C1 segment of cervical spinal cord (tissue), 14 donors: ENCODE results near the gene SPDYE2B.
"Not testable (repeated sequence)": the region's sequence is repeated elsewhere in the genome, so short reads cannot be mapped to it uniquely, and the experiment has no call there.

ENCODE experiments used
- DNase-seq, 14 donors: peaks; one replicate each; lab custom pipeline; 2025; lab: John Stamatoyannopoulos, UW

Gene SPDYE2B, protein sequence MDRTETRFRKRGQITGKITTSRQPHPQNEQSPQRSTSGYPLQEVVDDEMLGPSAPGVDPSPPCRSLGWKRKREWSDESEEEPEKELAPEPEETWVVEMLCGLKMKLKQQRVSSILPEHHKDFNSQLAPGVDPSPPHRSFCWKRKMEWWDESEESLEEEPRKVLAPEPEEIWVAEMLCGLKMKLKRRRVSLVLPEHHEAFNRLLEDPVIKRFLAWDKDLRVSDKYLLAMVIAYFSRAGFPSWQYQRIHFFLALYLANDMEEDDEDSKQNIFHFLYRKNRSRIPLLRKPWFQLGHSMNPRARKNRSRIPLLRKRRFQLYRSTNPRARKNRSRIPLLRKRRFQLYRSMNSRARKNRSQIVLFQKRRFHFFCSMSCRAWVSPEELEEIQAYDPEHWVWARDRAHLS

DNA sequence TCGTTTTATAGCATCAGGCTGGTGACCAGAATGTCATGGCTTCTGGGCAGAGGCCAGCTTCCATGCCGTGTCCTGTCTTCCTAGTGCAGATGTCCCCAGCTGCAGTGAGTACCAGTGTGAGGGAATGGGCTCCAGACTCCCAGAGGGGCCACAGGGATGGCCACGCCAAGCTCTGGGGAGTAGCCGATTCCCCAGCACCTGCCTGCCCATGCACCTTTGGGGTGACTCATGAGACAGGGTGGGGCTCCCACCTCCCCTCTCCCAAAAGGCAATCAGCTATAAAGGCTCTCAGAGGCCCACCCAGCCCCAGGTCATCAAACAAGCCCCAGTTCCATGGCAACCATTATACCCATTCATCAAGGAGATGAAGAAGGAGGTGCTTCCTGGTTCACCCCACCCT is at the start of gene SPDYE2B:
TSS of gene SPDYE2B (plus strand) at position 396 of the 400 bp plus-strand sequence. CDS start 2,030 bp downstream, outside the sequence.
- not testable (repeated sequence) for DNase-seq

DNA sequence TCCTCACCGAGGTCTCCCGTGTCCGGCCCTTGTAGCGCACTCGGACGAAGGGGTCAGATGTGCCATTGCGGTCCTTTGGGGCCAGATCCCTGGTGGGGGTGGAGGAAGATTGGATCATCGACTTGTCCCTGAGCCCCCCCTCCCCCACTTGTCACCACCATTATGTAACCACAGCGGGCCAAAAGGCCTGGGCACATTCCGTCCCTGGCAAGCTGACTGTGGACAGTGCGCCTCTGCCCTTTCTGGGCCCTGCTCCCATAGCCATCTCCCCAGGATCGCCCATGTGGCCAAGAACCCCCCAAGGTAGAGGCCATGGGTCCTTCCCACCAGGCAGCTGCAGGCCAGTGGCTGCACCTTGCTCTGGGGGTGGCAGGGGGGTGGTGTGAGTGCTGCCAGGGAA is 47.8 kb upstream of the SPDYE2B start:
- DNase-seq, result not testable (repeated sequence)

DNA sequence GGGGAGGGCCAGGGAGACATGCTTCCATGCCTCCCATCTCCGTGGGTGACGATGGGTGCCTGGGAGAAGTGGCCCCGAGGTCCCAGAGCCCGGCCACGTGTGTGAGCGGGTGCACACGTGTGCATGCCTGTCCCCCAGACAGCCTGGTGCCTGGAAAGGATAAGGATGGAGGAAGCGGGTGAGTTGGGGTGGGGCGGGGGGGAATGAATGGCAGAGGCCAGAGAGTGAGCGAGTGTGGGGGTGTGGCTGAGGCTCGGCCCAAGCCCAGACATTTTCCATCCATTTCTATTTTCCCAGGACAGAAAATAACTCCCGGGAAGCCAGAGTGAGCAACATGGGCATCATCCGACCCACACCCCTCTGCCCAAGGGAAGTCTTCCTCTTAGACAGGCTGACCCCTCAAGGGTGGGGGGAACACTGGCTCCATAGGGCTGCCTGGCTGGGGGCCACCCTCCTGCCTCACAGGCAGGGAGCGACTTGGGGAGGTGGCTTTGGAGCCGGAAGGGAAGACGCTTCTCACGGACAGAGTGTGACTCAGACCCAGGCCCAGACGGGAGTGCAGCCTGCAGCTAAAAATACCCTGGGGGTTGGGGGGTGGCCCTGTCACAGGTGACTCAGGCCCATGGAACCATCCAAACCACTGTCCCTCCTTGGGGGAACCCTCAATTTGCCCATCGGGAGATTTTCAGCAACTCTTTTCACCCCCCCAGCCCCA is 45.5 kb upstream of the SPDYE2B start:
- not testable (repeated sequence) for DNase-seq

DNA sequence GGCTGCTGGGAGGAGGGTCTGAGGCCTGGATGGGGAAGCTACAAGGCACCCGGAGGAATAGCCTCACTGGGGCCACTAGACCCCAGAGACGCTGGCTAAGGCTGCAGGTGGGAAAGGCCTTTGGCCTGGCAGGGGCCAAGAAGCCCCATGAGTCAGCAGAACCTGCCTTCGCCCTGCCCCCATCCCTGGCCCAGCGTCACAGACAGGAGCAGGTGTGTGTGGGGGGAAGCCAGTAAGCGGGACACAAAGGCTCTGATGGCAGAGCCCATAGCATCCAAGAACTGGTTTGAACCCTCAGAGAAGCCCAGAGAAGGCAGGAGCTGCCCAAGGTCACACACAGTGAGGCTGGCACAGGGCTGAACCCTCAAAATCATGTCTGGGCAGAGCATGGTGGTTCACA is 43.3 kb upstream of the SPDYE2B start:
- DNase-seq, result not testable (repeated sequence)

DNA sequence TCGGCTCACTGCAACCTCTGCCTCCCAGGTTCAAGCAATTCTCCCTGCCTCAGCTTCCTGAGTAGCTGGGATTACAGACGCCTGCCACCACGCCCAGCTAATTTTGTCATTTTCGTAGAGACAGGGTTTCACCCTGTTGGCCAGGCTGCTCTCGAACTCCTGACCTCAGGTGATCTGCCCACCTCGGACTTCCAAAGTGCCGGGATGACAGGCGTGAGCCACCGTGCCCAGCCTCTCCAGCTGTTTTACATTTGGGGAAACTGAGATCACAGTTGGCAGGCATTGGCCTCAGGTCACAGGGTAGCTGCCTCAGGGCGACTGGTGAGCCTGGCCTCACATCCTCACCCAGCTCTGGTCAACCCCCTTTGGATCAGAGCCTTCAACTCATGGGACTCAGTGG is 40.4 kb upstream of the SPDYE2B start:
- DNase-seq, result not testable (repeated sequence)

DNA sequence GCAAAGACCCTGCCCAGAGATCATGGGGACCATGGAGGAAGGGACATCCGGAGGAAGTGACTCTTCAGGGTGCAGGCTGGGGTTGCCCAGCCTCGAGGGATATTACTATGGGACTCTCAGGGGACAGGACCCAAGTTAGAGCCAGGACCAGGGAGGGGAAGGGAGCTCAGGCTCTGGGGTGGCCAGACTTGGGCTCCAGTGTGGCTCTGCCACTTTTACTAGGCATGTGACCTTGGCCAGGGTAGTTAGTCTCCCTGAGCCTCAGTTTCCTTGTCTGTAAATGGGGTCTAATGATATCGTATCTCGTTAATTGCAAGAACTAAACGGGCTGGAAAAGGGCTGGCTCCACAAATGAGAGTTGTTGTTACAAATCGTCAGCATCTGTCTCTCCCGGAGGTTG is 39.7 kb upstream of the SPDYE2B start:
- DNase-seq, result not testable (repeated sequence)

DNA sequence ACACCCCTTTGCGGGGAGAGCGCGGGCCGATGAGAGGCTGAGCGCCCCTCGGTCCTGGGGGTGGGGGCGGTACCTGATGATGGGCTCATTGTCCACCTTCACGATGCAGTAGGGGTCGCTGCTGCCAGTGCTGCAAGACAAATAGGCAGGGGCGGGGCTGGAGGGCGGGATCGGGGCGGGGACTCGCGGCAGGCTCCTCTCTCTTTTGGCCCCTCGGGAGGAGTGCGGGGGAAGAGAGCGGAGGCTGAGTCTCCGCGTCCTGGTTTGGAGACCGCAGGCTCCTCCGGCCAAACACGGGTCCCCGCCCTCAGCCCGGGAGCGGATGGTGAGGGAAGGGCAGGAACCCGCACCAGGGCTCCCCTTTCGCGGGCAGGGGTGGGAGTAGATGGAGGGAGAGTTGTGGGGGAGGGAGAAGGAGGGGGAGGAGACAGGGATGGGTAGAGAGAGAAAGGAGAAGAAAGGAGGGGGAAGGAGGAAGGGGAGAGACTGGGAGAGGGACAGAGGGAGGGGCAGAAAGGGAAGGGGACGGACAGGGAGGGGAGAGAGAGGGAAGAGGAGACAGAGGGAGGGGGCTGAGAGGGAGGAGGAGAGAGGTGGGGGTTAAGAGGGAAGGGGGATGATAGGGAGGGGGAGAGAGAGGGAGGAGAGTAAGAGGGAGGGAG is 39.0 kb upstream of the SPDYE2B start:
- not testable (repeated sequence) for DNase-seq

DNA sequence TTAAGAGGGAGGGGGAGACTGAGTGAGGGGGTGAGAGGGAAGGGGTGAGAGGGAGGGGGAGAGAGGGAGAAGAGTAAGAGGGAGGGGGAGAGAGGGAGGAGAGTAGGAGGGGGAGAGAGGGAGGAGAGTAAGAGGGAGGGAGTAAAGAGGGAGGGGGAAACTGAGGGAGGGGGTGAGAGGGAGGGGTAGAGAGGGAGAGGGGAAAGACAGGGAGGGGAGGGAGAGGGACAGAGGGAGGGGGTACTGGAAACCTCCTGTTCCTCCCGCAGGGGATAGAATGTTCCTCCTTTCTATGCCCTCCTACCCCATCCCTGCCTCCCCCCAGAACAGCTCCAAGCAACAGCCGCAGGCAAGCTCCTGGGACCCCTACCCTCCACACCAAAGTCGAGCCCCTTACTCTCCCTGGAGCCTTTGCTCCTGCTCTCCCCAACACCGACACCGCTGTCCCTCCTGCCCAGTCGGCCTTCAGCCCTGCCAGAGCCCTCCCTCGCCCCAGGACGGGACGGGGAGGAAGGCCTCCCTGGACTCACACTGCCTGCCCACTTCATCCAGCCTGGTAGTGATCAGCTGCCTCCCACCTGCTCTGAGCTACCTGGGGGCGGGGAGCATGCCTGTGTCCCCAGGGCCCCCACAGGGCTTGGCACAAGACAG is 38.3 kb upstream of the SPDYE2B start:
- DNase-seq, result not testable (repeated sequence)

DNA sequence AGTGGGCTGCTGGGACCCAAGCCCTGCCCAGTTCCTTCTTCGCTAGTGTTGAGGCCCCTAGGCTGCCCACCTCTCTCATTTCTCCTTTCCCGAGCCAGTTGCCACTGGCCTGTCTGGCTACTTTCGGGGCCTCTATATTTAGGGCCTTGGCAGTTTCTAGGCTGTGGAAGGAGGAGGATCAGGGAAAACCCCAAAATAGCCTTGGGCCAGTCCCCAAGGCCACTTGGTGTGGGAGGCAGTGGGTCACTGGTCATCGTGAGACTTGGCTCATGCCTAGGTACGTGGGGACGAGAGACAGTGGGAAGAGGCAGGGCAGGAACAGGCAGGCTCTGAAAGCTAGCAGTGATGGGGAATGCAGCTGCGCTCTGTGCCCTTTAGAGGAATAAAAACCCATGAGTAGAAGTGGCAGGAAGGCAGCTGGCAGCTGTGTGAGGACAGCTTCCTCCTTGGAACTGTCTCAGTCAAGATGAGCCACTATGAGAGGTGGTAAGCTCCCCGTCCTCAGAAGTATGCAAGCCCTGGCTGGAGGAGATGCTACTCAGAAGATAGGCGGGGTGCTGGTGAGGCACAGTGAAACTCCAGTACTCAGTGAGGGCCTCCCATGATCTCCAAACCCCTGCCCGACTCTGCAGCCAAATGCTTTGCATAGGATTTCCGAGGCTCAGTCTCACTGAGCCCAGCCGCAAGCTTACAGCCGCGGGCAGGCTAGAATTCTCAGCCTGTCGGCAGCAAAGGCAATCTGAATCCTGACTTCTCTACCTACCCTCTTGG is 36.4 kb upstream of the SPDYE2B start:
- DNase-seq, result not testable (repeated sequence)

DNA sequence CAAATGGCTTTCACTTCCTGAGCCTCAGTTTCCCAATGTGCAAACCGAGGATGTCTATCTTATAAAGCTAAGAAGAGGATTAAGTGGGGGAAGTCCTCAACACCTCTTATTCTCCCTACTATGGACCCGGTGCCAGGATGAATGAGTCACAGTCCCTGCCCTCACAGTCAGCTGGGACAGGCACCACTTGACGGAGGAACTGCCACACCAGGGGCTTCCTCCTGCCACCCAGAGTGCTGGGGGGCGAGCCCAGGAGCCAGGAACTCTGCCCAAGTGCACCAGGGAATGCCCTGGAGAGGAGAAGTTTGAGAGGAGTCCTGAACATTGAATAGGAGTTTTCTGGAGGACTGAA is 35.8 kb upstream of the SPDYE2B start:
- not testable (repeated sequence) for DNase-seq

DNA sequence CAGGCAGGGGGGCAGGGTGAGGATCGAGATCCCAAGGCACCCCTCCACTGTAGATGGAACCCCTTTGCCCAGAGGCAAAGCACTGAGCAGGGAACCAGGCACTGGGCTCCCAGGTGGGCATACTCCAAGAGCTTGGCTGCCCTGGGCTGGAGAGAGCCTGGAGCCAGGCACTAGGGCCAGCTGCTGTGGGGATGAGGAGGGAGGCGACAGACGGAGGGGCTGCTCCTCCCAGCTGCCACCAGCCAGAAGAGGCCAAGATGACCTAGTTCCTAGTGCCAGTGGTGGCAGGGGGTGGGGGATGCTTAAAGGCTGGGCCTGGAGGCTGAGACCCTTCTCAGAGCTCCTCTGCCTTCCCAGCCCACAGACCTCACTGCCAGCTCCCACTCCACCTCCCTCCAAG is 35.2 kb upstream of the SPDYE2B start:
- not testable (repeated sequence) for DNase-seq

DNA sequence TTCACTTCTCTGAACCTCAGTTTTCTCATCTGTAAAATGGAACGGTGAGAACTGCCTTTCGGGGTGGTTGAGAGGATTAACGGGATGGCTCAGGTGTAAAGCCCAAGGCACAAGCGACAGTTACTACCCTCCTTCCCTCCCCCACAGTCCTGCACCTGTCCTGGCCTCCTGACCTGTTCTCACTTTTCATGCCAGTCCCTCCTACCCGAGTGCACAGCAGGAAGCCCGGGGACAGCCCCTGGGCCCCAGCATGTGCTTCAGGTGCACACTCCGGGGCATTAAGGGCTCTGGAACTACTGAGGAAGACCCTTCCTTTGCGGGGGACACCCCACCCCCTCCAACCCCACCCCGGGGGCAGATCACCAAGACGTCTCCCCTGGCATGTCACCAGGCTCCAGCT is 34.2 kb upstream of the SPDYE2B start:
- not testable (repeated sequence) for DNase-seq

DNA sequence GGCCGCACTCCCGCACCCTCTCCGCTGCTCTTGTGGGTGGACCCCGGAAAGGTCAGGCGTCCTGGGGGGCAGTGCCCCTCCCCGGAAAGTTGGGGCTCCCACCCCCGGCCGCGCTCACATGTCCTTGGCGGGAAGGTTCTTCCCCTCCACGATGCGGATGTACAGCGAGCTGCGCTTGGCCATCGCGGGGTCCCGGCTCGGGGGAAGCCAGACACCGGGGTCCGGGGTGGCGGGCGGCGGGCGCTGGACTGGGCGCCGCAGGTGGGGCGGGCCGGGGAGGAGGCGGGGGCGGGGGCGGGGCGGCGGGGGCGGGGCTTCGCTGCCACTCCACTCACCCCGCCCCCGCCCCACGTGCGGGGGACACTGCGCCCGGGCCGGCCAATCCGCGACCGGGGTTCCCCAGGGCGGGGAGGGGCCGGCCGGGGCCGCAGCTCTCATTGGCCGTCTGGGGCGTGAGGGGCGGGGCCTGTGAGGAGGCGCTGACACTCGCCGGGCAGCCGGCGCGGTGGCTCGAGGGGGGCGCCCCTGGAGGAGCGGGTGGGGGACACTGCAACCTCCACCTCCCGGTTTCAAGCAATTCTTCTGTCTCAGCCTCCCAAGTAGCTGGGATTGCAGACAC is 33.5 kb upstream of the SPDYE2B start, which contains the start of gene RASA4:
TSS of gene RASA4 (minus strand) at position 250 of the 619 bp plus-strand sequence. CDS start at position 183, 67 bp downstream.
- not testable (repeated sequence) for DNase-seq

DNA sequence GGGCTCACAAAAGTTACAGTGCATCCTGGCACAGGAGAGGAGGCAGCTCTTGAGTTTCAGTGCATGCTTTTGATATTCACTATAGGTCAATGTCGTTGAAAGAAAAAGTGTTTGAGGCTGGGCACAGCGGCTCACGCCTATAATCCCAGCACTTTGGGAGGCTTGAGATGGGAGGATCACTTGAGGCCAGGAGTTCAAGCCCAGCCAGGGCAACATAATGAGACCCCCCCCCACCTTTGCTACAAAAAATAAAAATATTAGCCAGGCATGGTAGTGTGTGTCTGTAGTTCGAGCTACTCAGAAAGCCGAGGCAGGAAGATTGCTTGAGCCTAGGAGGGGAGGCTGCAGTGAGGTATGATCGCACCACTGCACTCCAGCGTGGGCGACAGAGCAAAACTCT is 32.0 kb upstream of the SPDYE2B start:
- not testable (repeated sequence) for DNase-seq

DNA sequence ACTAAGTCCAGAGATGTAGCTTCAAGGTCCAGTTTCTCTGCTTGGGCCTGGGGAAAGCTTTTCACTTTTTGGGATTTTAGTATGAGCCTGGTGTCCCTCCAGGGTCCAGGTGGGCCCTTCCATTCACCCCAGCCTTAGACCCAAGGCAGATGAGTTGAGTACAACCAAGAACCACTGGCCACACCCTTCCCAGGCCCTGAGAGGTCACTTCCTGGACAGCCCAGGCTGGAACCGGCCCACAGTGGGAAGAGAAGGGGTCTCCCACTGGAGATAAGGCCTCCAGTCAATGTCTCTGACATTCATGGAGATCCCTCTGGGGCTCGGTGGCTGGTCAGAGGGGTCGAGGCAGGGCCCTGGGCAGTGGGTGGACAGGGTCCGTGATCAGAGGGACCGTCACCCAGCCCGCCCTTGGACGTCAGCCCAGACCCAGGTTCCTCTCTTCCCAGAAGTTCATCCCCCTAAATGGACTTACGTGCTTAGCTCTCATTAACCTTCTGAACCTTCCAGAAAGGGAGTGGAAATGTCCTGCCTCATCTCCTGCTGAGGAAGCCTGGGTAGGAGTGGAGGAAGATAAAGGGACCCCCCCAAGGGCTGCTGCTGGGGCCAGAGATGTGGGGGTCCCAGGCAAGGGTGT is 22.7 kb upstream of the SPDYE2B start:
- DNase-seq, result not testable (repeated sequence)

DNA sequence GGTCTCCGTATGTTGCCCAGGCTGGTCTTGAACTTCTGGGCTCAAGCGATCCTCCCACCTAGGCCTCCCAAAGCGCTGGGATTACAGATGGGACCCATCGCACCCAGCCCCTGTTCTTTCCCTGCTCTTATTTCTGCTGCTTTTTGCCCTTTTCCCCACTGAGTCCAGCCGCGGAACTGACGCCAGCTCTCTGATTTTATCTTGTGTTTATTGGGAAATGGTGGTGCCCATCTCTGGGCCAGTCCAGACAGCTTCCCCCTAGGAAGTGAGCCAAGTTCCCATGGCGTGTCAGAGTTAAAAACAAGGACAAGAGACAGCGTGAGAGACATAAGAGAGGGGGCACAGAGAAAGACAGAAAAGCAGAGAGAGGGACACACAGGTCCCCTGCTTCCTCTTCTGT is 19.5 kb upstream of the SPDYE2B start:
- not testable (repeated sequence) for DNase-seq

DNA sequence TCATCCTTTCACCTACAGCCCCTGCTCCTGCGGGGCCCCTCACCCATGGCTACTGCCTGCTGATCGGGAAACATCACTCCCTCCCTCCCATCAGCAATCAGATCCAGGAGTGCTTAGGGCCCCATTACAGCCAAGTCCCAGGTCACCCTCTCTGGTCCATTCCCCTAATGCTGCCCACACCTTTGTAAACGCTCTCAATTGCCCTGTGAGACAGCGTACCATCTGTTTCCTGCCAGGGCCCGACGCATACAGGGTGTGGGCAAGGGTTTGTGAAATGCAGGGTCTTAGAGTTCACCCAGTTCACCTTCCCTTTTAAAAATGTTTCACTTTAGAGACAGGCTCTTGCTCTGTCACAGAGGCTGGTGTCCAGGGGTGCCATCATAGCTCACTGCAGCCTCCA is 15.8 kb upstream of the SPDYE2B start:
- not testable (repeated sequence) for DNase-seq

DNA sequence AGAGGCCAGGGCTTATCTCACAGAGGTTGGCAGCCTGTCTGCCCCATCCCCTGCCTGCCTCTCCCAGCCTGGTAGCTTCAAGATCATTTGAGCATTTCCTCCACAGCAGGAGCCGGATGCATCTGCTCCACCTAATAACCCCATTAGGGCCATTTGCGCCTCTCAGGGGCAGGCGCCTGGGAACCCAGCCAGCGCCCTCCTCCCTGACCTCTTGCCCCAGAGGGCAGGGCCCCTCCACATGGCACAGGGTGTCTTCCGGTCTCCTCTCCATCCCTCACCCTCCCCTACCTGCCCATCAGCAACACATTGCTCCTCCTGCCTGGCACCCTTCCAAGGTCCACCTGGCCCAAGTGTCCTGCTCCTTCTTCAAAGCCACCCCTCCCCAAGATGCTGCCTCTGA is 14.8 kb upstream of the SPDYE2B start:
- DNase-seq, result not testable (repeated sequence)

DNA sequence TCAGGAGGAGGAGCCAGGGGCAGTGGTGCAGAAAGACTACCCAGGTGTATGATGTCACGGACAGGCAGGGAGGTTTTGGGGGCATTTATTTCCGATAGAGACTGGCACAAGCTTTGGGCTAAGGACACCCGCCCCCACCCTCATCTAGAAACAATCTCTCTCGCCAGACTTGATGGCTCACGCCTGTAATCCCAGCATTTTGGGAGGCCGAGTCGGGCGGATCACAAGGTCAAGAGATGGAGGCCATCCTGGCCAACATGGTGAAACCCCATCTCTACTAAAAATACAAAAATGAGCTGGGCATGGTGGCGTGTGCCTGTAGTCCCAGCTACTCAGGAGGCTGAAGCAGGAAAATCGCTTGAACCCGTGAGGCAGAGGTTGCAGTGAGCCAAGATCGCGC is 13.2 kb upstream of the SPDYE2B start:
- not testable (repeated sequence) for DNase-seq

DNA sequence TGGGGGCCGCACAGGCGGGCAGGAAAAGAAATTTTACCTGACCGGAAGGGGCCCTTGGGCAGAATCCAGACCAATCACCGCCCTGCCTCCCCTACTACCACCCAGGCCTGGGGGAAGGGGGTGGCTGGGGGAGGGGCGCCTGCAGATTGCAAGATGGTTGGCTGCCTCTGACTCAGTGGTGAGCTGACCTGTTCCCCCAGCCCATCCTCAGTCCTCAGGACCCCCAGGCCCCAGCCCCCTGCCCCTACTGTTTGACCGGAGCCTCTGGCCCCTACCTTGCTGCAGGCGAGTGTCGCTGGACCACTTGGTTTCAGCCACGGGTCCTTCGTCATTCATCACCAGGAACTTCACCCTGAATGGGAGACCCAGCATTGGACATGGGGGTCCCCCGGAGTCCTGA is 11.3 kb upstream of the SPDYE2B start:
- DNase-seq, result not testable (repeated sequence)
